GM23338 (cell line): ENCODE measurements around the gene AAR2. TPM values are rescaled to one million over a fixed set of nuclear protein-coding genes. Genes with fewer than 3 reads are reported as not detected.

Experiments
- ATAC-seq: fragments of 200-7000 bp; cut with Tn5 transposase; 3 replicates; pipeline ENCODE4 v1.9.1; 2020
- DNase-seq: peaks from one replicate; pipeline ENCODE4 v3.0.0-alpha.2; 2015; ENCODE audit warnings: low spot score
- H2AFZ ChIP-seq: fragments of 200-600 bp; sonication (generic); 2 replicates; pipeline ENCODE4 v1.8.0; 2016; ENCODE audit warnings: antibody characterized with exemption, mild to moderate bottlenecking, moderate library complexity
- H3F3A ChIP-seq: fragments of 200-600 bp; sonication (generic); replicated peaks from 2 replicates; pipeline ENCODE4 v1.8.0; 2017; ENCODE audit warnings: antibody characterized with exemption, mixed run types, low read depth
- H3K27ac ChIP-seq: fragments of 200-600 bp; sonication (generic); 2 replicates; pipeline ENCODE4 v1.6.1; 2016; ENCODE audit warnings: low read depth
- H3K27me3 ChIP-seq: fragments of 200-600 bp; sonication (generic); 2 replicates; pipeline ENCODE4 v1.8.0; 2016; ENCODE audit warnings: mild to moderate bottlenecking, mixed run types, moderate library complexity; ENCODE audit not compliant: insufficient read depth
- H3K36me3 ChIP-seq: fragments of 200-600 bp; sonication (generic); 2 replicates; pipeline ENCODE4 v1.8.0; 2016; ENCODE audit warnings: mild to moderate bottlenecking; ENCODE audit not compliant: insufficient read depth
- H3K4me1 ChIP-seq: fragments of 200-600 bp; sonication (generic); 2 replicates; pipeline ENCODE4 v1.8.0; 2016; ENCODE audit warnings: mild to moderate bottlenecking, moderate library complexity; ENCODE audit not compliant: insufficient read depth
- H3K4me2 ChIP-seq: fragments of 200-600 bp; sonication (generic); 2 replicates; pipeline ENCODE4 v1.7.1; 2017; ENCODE audit warnings: mixed run types
- H3K4me3 ChIP-seq: fragments of 200-600 bp; sonication (generic); 2 replicates; pipeline ENCODE4 v1.6.1; 2016; ENCODE audit warnings: mixed run types
- H3K79me2 ChIP-seq: fragments of 200-600 bp; sonication (generic); replicated peaks from 2 replicates; pipeline ENCODE4 v1.8.0; 2017; ENCODE audit warnings: mild to moderate bottlenecking; ENCODE audit not compliant: insufficient read depth
- H3K9me2 ChIP-seq: fragments of 200-600 bp; sonication (generic); 2 replicates; pipeline ENCODE4 v1.8.0; 2017; ENCODE audit not compliant: insufficient read depth
- H4K20me1 ChIP-seq: fragments of 200-600 bp; sonication (generic); replicated peaks from 2 replicates; pipeline ENCODE4 v1.8.0; 2017; ENCODE audit warnings: mild to moderate bottlenecking; ENCODE audit not compliant: insufficient read depth
- H3K27ac Mint-ChIP-seq: 2 replicates; pipeline ENCODE4 v1.8.0; 2020; ENCODE audit warnings: inconsistent platforms, mild to moderate bottlenecking, moderate library complexity, mixed read lengths
- H3K27me3 Mint-ChIP-seq: 3 replicates; pipeline ENCODE4 v1.8.0; 2022; ENCODE audit warnings: low read depth, mild to moderate bottlenecking, moderate library complexity, mixed read lengths, inconsistent platforms; ENCODE audit not compliant: insufficient read depth, poor library complexity
- H3K36me3 Mint-ChIP-seq: 3 replicates; pipeline ENCODE4 v1.8.0; 2021; ENCODE audit warnings: low read depth, mild to moderate bottlenecking, inconsistent platforms, moderate library complexity, mixed read lengths
- H3K4me1 Mint-ChIP-seq: 3 replicates; pipeline ENCODE4 v1.8.0; 2020; ENCODE audit warnings: mild to moderate bottlenecking, inconsistent platforms, mixed read lengths
- H3K4me3 Mint-ChIP-seq: 3 replicates; pipeline ENCODE4 v1.8.0; 2021; ENCODE audit warnings: moderate library complexity, mild to moderate bottlenecking, inconsistent platforms, mixed read lengths
- H3K9me3 Mint-ChIP-seq: 3 replicates; pipeline ENCODE4 v1.8.0; 2020; ENCODE audit warnings: moderate library complexity, mild to moderate bottlenecking, inconsistent platforms, mixed read lengths
- EZH2 ChIP-seq: fragments of 200-600 bp; sonication (generic); IDR thresholded peaks from one replicate; pipeline ENCODE4 v1.8.0; 2017; ENCODE audit warnings: antibody characterized with exemption, mild to moderate bottlenecking, low read depth; ENCODE audit not compliant: unreplicated experiment
- EZH2phosphoT487 ChIP-seq: fragments of 200-600 bp; sonication (generic); IDR thresholded peaks from one replicate; pipeline ENCODE4 v1.8.1; 2018; ENCODE audit warnings: antibody characterized with exemption; ENCODE audit not compliant: unreplicated experiment
- JUNB ChIP-seq: IDR thresholded peaks from one replicate; pipeline ENCODE4 v1.6.1; 2016; ENCODE audit warnings: antibody characterized with exemption; ENCODE audit not compliant: unreplicated experiment
- STAT1 ChIP-seq: IDR thresholded peaks from one replicate; pipeline ENCODE4 v1.6.1; 2016; ENCODE audit warnings: antibody characterized with exemption; ENCODE audit not compliant: unreplicated experiment
- ZNF114 ChIP-seq: fragments of 250-450 bp; sonication (Bioruptor Pico); IDR thresholded peaks from 2 replicates; pipeline ENCODE4 v1.5.0; 2020; ENCODE audit warnings: mild to moderate bottlenecking, moderate library complexity
- ZNF331 ChIP-seq: fragments of 250-450 bp; sonication (Bioruptor Pico); IDR thresholded peaks from 2 replicates; pipeline ENCODE4 v1.5.0; 2020; ENCODE audit warnings: low read depth, mild to moderate bottlenecking, moderate library complexity
- polyA plus RNA-seq: library from polyadenylated mRNA; unstranded; fragments of >200 nt; fragmentation: Nextera tagmentation; extraction: Ambion mirVana; gene quantifications from 2 replicates; pipeline ENCODE4 v1.2.1, GENCODE V29; 2016
- total RNA-seq: library from RNA; depleted of rRNA; stranded (reverse); fragments of >200 nt; shearing (Covaris generic); gene quantifications from 2 replicates; pipeline ENCODE4 v1.2.3, GENCODE V29; 2014
- TF ChIP-seq, protein P1 (sequence below): IDR thresholded peaks from one replicate; pipeline ENCODE4 v1.6.1; 2018; ENCODE audit warnings: antibody characterized with exemption; ENCODE audit not compliant: unreplicated experiment
- TF ChIP-seq, protein P2 (sequence below), 2 experiments: fragments of 200-600 bp in 1 of 2; sonication (generic) in 1 of 2; conservative IDR thresholded peaks; 2 replicates each; pipeline versions ENCODE4 v1.5.1 to v1.6.1; 2016 to 2017; ENCODE audit warnings: antibody characterized with exemption in 2 of 2, low read depth in 2 of 2, mild to moderate bottlenecking in 2 of 2, moderate library complexity in 1 of 2

The AAR2 gene
- total and polyA plus RNA-seq, 2 experiments from 2014 or later: 15.8 to 32.6 TPM

DNA sequence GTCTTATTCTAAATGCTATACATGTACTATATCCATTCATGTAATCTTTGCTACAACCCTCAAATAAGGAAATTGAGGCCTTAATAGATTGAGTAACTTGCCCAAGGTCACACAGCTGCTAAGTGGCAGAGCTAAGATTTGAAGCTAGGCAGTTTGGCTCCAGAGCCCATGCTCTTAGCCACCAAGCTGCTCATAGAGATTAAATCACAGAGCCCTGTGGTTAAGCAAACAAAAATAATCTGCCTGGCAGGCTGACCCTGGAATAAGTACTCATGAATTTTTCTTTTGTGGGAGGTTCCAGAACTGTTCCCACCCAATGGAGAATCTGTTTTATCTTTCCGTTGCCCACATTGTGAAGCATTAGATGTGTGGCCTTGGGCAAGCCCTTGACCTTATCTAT, 7.4 kb downstream of the AAR2 start:
- no peak for DNase-seq
- Mint-ChIP-seq H3K4me1 (no peaks in the 10 kb centered on the region), H3K27ac (no peak overlapping the region), H3K36me3 (peaks cover 55% of the 10 kb centered on the region), H3K27me3 (no peaks in the 10 kb centered on the region), H3K9me3 (no peaks in the 10 kb centered on the region), H3K4me3 (no peak overlapping the region)
- Histone ChIP-seq H3K27ac (no peak overlapping the region), H3K4me3 (no peak overlapping the region), H3K4me1 (no peaks in the 10 kb centered on the region), H3K79me2 (peaks cover 31% of the 10 kb centered on the region), H3F3A (no peaks in the 10 kb centered on the region), H3K9me2 (no peaks in the 10 kb centered on the region), H4K20me1 (peaks cover 19% of the 10 kb centered on the region), H3K27me3 (no peaks in the 10 kb centered on the region), H3K4me2 (no peak overlapping the region), H2AFZ (no peak overlapping the region), H3K36me3 (peaks cover 34% of the 10 kb centered on the region)
- TF ChIP-seq ZNF114 (CRISPR knock-in tag) (no peak), EZH2 (no peak)
- no peak for ATAC-seq

DNA sequence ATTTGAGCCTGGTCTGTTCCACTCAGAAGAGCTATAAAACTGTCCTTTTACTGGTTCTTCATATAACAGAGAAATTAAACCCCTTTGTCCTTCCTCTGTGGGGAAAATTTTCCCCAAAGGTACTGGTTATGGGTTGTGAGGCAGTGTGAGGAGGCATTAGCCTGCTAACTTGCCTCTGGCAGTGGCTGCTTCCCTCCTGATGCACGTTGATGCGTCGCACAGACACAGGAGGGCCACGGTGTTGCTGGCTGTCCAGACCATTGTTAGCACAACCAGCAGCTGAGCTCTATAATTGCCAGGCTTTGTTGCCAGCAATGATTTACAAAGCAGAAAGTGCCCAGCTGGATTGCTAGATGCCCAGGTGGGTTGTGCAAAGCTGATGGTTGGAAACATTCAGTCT, 10.1 kb downstream of the AAR2 start:
- peaks cover 41% of the 10 kb centered on the region for H3K36me3 Mint-ChIP-seq
- peaks cover 26% of the 10 kb centered on the region for H3K79me2 ChIP-seq
- peaks cover 32% of the 10 kb centered on the region for H3K36me3 ChIP-seq

GRCh38 chr20:36248836-36249235, 12.6 kb downstream of the AAR2 start:
- Histone ChIP-seq H3K27ac (no peak overlapping the region), H3K4me3 (no peak overlapping the region), H3K36me3 (peaks cover 25% of the 10 kb centered on the region), H3K9me2 (no peaks in the 10 kb centered on the region), H3K79me2 (0 out of 2 replicates have a peak, but pooled peaks cover 10% of the 10 kb centered on the region), H3F3A (no peaks in the 10 kb centered on the region), H2AFZ (no peak overlapping the region), H4K20me1 (peaks cover 18% of the 10 kb centered on the region), H3K4me1 (no peaks in the 10 kb centered on the region), H3K4me2 (no peak overlapping the region), H3K27me3 (no peaks in the 10 kb centered on the region)
- DNase-seq (no peak), ATAC-seq (no peak)
- no peak overlapping the region for H3K27ac Mint-ChIP-seq
- TF ChIP-seq JUNB (no peak), EZH2phosphoT487 (no peak), STAT1 (no peak), ZNF331 (CRISPR knock-in tag) (no peak)
- TF ChIP-seq, protein P1, sequence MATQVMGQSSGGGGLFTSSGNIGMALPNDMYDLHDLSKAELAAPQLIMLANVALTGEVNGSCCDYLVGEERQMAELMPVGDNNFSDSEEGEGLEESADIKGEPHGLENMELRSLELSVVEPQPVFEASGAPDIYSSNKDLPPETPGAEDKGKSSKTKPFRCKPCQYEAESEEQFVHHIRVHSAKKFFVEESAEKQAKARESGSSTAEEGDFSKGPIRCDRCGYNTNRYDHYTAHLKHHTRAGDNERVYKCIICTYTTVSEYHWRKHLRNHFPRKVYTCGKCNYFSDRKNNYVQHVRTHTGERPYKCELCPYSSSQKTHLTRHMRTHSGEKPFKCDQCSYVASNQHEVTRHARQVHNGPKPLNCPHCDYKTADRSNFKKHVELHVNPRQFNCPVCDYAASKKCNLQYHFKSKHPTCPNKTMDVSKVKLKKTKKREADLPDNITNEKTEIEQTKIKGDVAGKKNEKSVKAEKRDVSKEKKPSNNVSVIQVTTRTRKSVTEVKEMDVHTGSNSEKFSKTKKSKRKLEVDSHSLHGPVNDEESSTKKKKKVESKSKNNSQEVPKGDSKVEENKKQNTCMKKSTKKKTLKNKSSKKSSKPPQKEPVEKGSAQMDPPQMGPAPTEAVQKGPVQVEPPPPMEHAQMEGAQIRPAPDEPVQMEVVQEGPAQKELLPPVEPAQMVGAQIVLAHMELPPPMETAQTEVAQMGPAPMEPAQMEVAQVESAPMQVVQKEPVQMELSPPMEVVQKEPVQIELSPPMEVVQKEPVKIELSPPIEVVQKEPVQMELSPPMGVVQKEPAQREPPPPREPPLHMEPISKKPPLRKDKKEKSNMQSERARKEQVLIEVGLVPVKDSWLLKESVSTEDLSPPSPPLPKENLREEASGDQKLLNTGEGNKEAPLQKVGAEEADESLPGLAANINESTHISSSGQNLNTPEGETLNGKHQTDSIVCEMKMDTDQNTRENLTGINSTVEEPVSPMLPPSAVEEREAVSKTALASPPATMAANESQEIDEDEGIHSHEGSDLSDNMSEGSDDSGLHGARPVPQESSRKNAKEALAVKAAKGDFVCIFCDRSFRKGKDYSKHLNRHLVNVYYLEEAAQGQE: no peak
- H3K36me3 Mint-ChIP-seq: peaks cover 36% of the 10 kb centered on the region
- H3K4me3 Mint-ChIP-seq: no peak overlapping the region
- peaks cover 7% of the 10 kb centered on the region for H3K4me1 Mint-ChIP-seq
- peaks cover 3% of the 10 kb centered on the region for H3K27me3 Mint-ChIP-seq
- no peaks in the 10 kb centered on the region for H3K9me3 Mint-ChIP-seq

More for the DNA sequence above, 10.1 kb downstream of the AAR2 start:
- no peak for ATAC-seq
- Histone ChIP-seq H3K4me3 (no peak overlapping the region), H3K27me3 (no peaks in the 10 kb centered on the region), H3K4me2 (no peak overlapping the region), H2AFZ (no peak overlapping the region), H3K9me2 (no peaks in the 10 kb centered on the region), H3F3A (no peaks in the 10 kb centered on the region), H3K27ac (no peak overlapping the region), H4K20me1 (peaks cover 16% of the 10 kb centered on the region), H3K4me1 (no peaks in the 10 kb centered on the region)
- Mint-ChIP-seq H3K27me3 (no peaks in the 10 kb centered on the region), H3K4me1 (no peaks in the 10 kb centered on the region), H3K9me3 (no peaks in the 10 kb centered on the region), H3K4me3 (no peak overlapping the region), H3K27ac (no peak overlapping the region)
- TF ChIP-seq, protein P2, sequence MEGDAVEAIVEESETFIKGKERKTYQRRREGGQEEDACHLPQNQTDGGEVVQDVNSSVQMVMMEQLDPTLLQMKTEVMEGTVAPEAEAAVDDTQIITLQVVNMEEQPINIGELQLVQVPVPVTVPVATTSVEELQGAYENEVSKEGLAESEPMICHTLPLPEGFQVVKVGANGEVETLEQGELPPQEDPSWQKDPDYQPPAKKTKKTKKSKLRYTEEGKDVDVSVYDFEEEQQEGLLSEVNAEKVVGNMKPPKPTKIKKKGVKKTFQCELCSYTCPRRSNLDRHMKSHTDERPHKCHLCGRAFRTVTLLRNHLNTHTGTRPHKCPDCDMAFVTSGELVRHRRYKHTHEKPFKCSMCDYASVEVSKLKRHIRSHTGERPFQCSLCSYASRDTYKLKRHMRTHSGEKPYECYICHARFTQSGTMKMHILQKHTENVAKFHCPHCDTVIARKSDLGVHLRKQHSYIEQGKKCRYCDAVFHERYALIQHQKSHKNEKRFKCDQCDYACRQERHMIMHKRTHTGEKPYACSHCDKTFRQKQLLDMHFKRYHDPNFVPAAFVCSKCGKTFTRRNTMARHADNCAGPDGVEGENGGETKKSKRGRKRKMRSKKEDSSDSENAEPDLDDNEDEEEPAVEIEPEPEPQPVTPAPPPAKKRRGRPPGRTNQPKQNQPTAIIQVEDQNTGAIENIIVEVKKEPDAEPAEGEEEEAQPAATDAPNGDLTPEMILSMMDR (conservative IDR thresholded peaks at IDR 0.05; ENCODE audit: low read depth in 2 of 2): no peak
- no peak for DNase-seq
